BLaER1 treated with 17β-estradiol and CSF1 and Interleukin-3, amounts not matched to agents 10 nM and 100 nM (cell line): ENCODE data around the gene TMED8.

Experiments
- H3K27ac ChIP-seq, 11 experiments: shearing (Covaris generic); formaldehyde crosslinking; 2 replicates each; pipeline ENCODE4 v1.8.1; 2022
- H3K27me3 ChIP-seq, 11 experiments: shearing (Covaris generic); formaldehyde crosslinking; 2 replicates each; pipeline ENCODE4 v1.8.1; 2022
- H3K36me3 ChIP-seq, 11 experiments: shearing (Covaris generic); formaldehyde crosslinking; 2 replicates each; pipeline ENCODE4 v1.8.1; 2022
- H3K4me1 ChIP-seq, 10 experiments: shearing (Covaris generic); formaldehyde crosslinking; 2 replicates each; pipeline ENCODE4 v1.8.1; 2022
- H3K4me2 ChIP-seq, 11 experiments: shearing (Covaris generic); formaldehyde crosslinking; 2 replicates each; pipeline ENCODE4 v1.8.1; 2022
- H3K4me3 ChIP-seq, 10 experiments: shearing (Covaris generic); formaldehyde crosslinking; 2 replicates each; pipeline ENCODE4 v1.8.1; 2022
- H3K9ac ChIP-seq, 11 experiments: shearing (Covaris generic); formaldehyde crosslinking; 2 replicates each; pipeline ENCODE4 v1.8.1; 2022
- H3K9me3 ChIP-seq, 11 experiments: shearing (Covaris generic); formaldehyde crosslinking; replicated peaks in 1 of 11; 2 replicates each; pipeline ENCODE4 v1.8.1; 2022
- H4K20me1 ChIP-seq, 11 experiments: shearing (Covaris generic); formaldehyde crosslinking; 2 replicates each; pipeline ENCODE4 v1.8.1; 2022
- Cebpa-rat ChIP-seq, 11 experiments: shearing (Covaris generic); IDR thresholded peaks; 2 replicates each; pipeline ENCODE4 v1.8.1; 2022

TMED8 gene

GRCh38 chr14:77353469-77354141 is 23.3 kb downstream of the TMED8 start:
- Histone ChIP-seq H3K4me3 (no peak overlapping the region), H3K36me3 (peaks cover 6 to 32% (median 16%) of the 10 kb centered on the region in 11 experiments; a peak in 13 of 22 replicates), H3K4me2 (no peak overlapping the region), H3K27me3 (no peaks in the 10 kb centered on the region), H3K9ac (no peak overlapping the region), H3K9me3 (no peaks in the 10 kb centered on the region), H4K20me1 (no peaks in the 10 kb centered on the region), H3K4me1 (peaks cover 0 to 14% (median 2%) of the 10 kb centered on the region in 10 experiments; a peak in 5 of 20 replicates), H3K27ac (no peak overlapping the region)
- TF ChIP-seq Cebpa-rat (IDR thresholded peaks at IDR 0.05), result no peak

GRCh38 chr14:77347751-77348150 is 29.1 kb downstream of the TMED8 start:
- no peak for TF ChIP-seq Cebpa-rat (IDR thresholded peaks at IDR 0.05)

GRCh38 chr14:77346495-77346894 is 30.4 kb downstream of the TMED8 start:
- Histone ChIP-seq H3K36me3 (peaks cover 25 to 64% (median 46%) of the 10 kb centered on the region in 11 experiments), H3K27ac (peak overlapping the region in 2 of 11 experiments; percentile 72 to 82; a peak in 3 of 22 replicates), H3K9me3 (no peaks in the 10 kb centered on the region), H4K20me1 (no peaks in the 10 kb centered on the region), H3K9ac (no peak overlapping the region), H3K4me3 (no peak overlapping the region), H3K27me3 (no peaks in the 10 kb centered on the region), H3K4me2 (no peak overlapping the region), H3K4me1 (peaks cover 0 to 32% (median 15%) of the 10 kb centered on the region in 10 experiments; a peak in 15 of 20 replicates)
- no peak for TF ChIP-seq Cebpa-rat (IDR thresholded peaks at IDR 0.05)

More at GRCh38 chr14:77347751-77348150, 29.1 kb downstream of the TMED8 start:
- peak overlapping the region in 9 of 11 experiments; percentile 54 to 82 (median 68); a peak in 18 of 22 replicates for H3K27ac ChIP-seq
- peak overlapping the region in 9 of 11 experiments; percentile 1 to 76 (median 52); a peak in 12 of 22 replicates for H3K4me2 ChIP-seq
- no peak overlapping the region for H3K4me3 ChIP-seq
- H3K36me3 ChIP-seq, result peaks cover 13 to 51% (median 34%) of the 10 kb centered on the region in 11 experiments; a peak in 20 of 22 replicates
- peak overlapping the region in 5 of 11 experiments; percentile 4 to 62 (median 28); a peak in 4 of 22 replicates for H3K9ac ChIP-seq
- peaks cover 0 to 32% (median 15%) of the 10 kb centered on the region in 10 experiments; a peak in 15 of 20 replicates for H3K4me1 ChIP-seq
- H3K9me3 ChIP-seq, result no peaks in the 10 kb centered on the region
- H4K20me1 ChIP-seq, result no peaks in the 10 kb centered on the region
- H3K27me3 ChIP-seq, result no peaks in the 10 kb centered on the region

GRCh38 chr14:77344377-77344996 is 32.4 kb downstream of the TMED8 start:
- Histone ChIP-seq H3K9ac (no peak overlapping the region), H4K20me1 (no peaks in the 10 kb centered on the region), H3K4me2 (no peak overlapping the region), H3K36me3 (peaks cover 31 to 67% (median 53%) of the 10 kb centered on the region in 11 experiments), H3K27me3 (no peaks in the 10 kb centered on the region), H3K4me3 (no peak overlapping the region), H3K9me3 (no peaks in the 10 kb centered on the region), H3K27ac (no peak overlapping the region), H3K4me1 (peaks cover 0 to 26% (median 14%) of the 10 kb centered on the region in 10 experiments; a peak in 15 of 20 replicates)
- no peak for TF ChIP-seq Cebpa-rat (IDR thresholded peaks at IDR 0.05)

- Histone ChIP-seq H3K9me3 (no peaks in the 10 kb centered on the region), H4K20me1 (no peaks in the 10 kb centered on the region), H3K4me2 (no peak overlapping the region), H3K27ac (no peak overlapping the region), H3K36me3 (peaks cover 31 to 67% (median 53%) of the 10 kb centered on the region in 11 experiments), H3K27me3 (no peaks in the 10 kb centered on the region), H3K4me3 (no peak overlapping the region), H3K4me1 (peaks cover 0 to 22% (median 13%) of the 10 kb centered on the region in 10 experiments; a peak in 15 of 20 replicates), H3K9ac (no peak overlapping the region)
- TF ChIP-seq Cebpa-rat (IDR thresholded peaks at IDR 0.05), result no peak
Observed at GRCh38 chr14:77343662-77344061, 33.2 kb downstream of the TMED8 start.

- Histone ChIP-seq H3K4me2 (no peak overlapping the region), H3K27ac (no peak overlapping the region), H3K4me1 (peaks cover 0 to 14% (median 8%) of the 10 kb centered on the region in 10 experiments; a peak in 15 of 20 replicates), H3K4me3 (no peak overlapping the region), H3K9ac (no peak overlapping the region), H3K27me3 (no peaks in the 10 kb centered on the region), H4K20me1 (no peaks in the 10 kb centered on the region), H3K9me3 (no peaks in the 10 kb centered on the region), H3K36me3 (peaks cover 31 to 73% (median 53%) of the 10 kb centered on the region in 11 experiments)
- no peak for TF ChIP-seq Cebpa-rat (IDR thresholded peaks at IDR 0.05)
Observed at GRCh38 chr14:77342726-77343397, 34.0 kb downstream of the TMED8 start.

- Histone ChIP-seq H3K9me3 (no peaks in the 10 kb centered on the region), H3K36me3 (peaks cover 31 to 89% (median 54%) of the 10 kb centered on the region in 11 experiments), H3K27ac (no peak overlapping the region), H3K4me1 (no peaks in the 10 kb centered on the region), H4K20me1 (no peaks in the 10 kb centered on the region), H3K9ac (no peak overlapping the region), H3K4me2 (no peak overlapping the region), H3K4me3 (no peak overlapping the region), H3K27me3 (no peaks in the 10 kb centered on the region)
- no peak for TF ChIP-seq Cebpa-rat (IDR thresholded peaks at IDR 0.05)
Observed at GRCh38 chr14:77340389-77340788, 36.5 kb downstream of the TMED8 start.

- Histone ChIP-seq H3K27ac (no peak overlapping the region), H3K27me3 (no peaks in the 10 kb centered on the region), H3K9ac (no peak overlapping the region), H3K4me3 (no peak overlapping the region), H3K4me2 (no peak overlapping the region), H4K20me1 (no peaks in the 10 kb centered on the region), H3K4me1 (no peaks in the 10 kb centered on the region), H3K36me3 (peaks cover 31 to 92% (median 52%) of the 10 kb centered on the region in 11 experiments), H3K9me3 (no peaks in the 10 kb centered on the region)
- TF ChIP-seq Cebpa-rat (IDR thresholded peaks at IDR 0.05), result no peak
Observed at GRCh38 chr14:77339407-77339806, 37.5 kb downstream of the TMED8 start.

- H3K4me3 ChIP-seq, result no peak overlapping the region
- H3K4me2 ChIP-seq, result no peak overlapping the region
- H3K27me3 ChIP-seq, result no peaks in the 10 kb centered on the region
- peaks cover 28 to 81% (median 44%) of the 10 kb centered on the region in 11 experiments for H3K36me3 ChIP-seq
- H4K20me1 ChIP-seq, result no peaks in the 10 kb centered on the region
- no peak overlapping the region for H3K9ac ChIP-seq
- no peak for TF ChIP-seq Cebpa-rat (IDR thresholded peaks at IDR 0.05)
- no peaks in the 10 kb centered on the region for H3K9me3 ChIP-seq
- no peaks in the 10 kb centered on the region for H3K4me1 ChIP-seq
- H3K27ac ChIP-seq, result no peak overlapping the region
Observed at GRCh38 chr14:77338302-77338701, 38.6 kb downstream of the TMED8 start.
